GM12878 (cell line): ENCODE data around the gene RANGAP1. TPM values are rescaled to one million over a fixed set of nuclear protein-coding genes. Genes with fewer than 3 reads are reported as not detected.

ENCODE experiments used
- ATAC-seq: fragments of 200-7000 bp; cut with Tn5 transposase; 3 replicates; pipeline ENCODE4 v1.9.1; 2020; ENCODE audit warnings: mild to moderate bottlenecking, moderate library complexity
- BruUV-seq: library from RNA; stranded (reverse); fragments of 400-500 nt; replicated peaks from 2 replicates; lab custom pipeline; 2021; lab: Mats Ljungman, UMichigan
- CTCF ChIA-PET: fragments of 300-600 bp; sonication (Branson Sonifier 250); formaldehyde crosslinking; extraction: SDS; loops from one replicate; lab custom pipeline; 2021; ENCODE audit warnings: inconsistent platforms; lab: Yijun Ruan, JAX
- POLR2A ChIA-PET: fragments of 350-600 bp; formaldehyde crosslinking; extraction: SDS; loops from one replicate; lab custom pipeline; 2021; ENCODE audit warnings: inconsistent platforms; lab: Charles Lee
- RAD21 ChIA-PET: fragments of 300-600 bp; sonication (Branson Sonifier 250); formaldehyde crosslinking; loops from one replicate; lab custom pipeline; 2023; ENCODE audit warnings: antibody characterized with exemption; ENCODE audit not compliant: unreplicated experiment; lab: Charles Lee
- SMC1A ChIA-PET: fragments of 300-600 bp; sonication (Branson Sonifier 250); formaldehyde crosslinking; loops from one replicate; lab custom pipeline; 2023; ENCODE audit not compliant: unreplicated experiment, uncharacterized antibody; lab: Charles Lee
- DNase-seq: peaks from one replicate; pipeline ENCODE4 v3.0.0-alpha.2; 2011; ENCODE audit warnings: low read depth, low spot score
- FAIRE-seq: peaks from 3 replicates; lab custom pipeline; 2011; peaks lifted over from hg19 to GRCh38; lab: Jason Lieb, UNC
- H2AFZ ChIP-seq: 2 replicates; pipeline ENCODE4 v1.6.0; 2011; ENCODE audit warnings: low read depth, low read length, control low read depth; ENCODE audit not compliant: control insufficient read depth
- H3K27ac ChIP-seq: 2 replicates; pipeline ENCODE4 v1.5.1; 2011; ENCODE audit warnings: control low read depth; ENCODE audit not compliant: control insufficient read depth, insufficient read depth
- H3K27me3 ChIP-seq, 2 experiments: replicated peaks in 1 of 2; 2 replicates each; pipeline versions ENCODE4 v1.6.0 to v1.6.1; 2011; ENCODE audit warnings: low read length in 1 of 2; ENCODE audit not compliant: control insufficient read depth in 2 of 2, insufficient read depth in 2 of 2
- H3K36me3 ChIP-seq, 2 experiments: 2 replicates each; pipeline ENCODE4 v1.5.1; 2011; ENCODE audit warnings: low read length in 1 of 2; ENCODE audit not compliant: control insufficient read depth in 2 of 2, insufficient read depth in 2 of 2
- H3K4me1 ChIP-seq: 2 replicates; pipeline ENCODE4 v1.6.1; 2011; ENCODE audit warnings: mild to moderate bottlenecking, low read length, moderate library complexity, mixed read lengths; ENCODE audit not compliant: control insufficient read depth, insufficient read depth
- H3K4me2 ChIP-seq: 2 replicates; pipeline ENCODE4 v1.6.0; 2011; ENCODE audit warnings: control low read depth; ENCODE audit not compliant: control insufficient read depth, insufficient read depth
- H3K4me3 ChIP-seq: fragments of 200-600 bp; sonication (generic); 2 replicates; pipeline ENCODE4 v1.5.1; 2016
- H3K79me2 ChIP-seq: 2 replicates; pipeline ENCODE4 v1.6.0; 2011; ENCODE audit warnings: low read length; ENCODE audit not compliant: control insufficient read depth, insufficient read depth
- H3K9ac ChIP-seq: 2 replicates; pipeline ENCODE4 v1.8.0; 2011; ENCODE audit warnings: low read length, control low read depth, mixed read lengths; ENCODE audit not compliant: control insufficient read depth, insufficient read depth
- H3K9me3 ChIP-seq: replicated peaks from 3 replicates; pipeline ENCODE4 v1.5.1; 2011; ENCODE audit warnings: mild to moderate bottlenecking, low read length; ENCODE audit not compliant: control insufficient read depth, insufficient read depth
- H4K20me1 ChIP-seq: 2 replicates; pipeline ENCODE4 v1.6.0; 2011; ENCODE audit not compliant: control insufficient read depth, insufficient read depth
- BMI1 ChIP-seq: fragments of 450-650 bp; IDR thresholded peaks from 2 replicates; pipeline ENCODE4 v1.6.1; 2016; ENCODE audit warnings: mild to moderate bottlenecking, moderate library complexity, borderline replicate concordance
- GATAD2B ChIP-seq: fragments of 450-650 bp; conservative IDR thresholded peaks from 2 replicates; pipeline ENCODE4 v1.6.1; 2017; ENCODE audit warnings: low read depth, mild to moderate bottlenecking, moderate library complexity
- KAT2A ChIP-seq: conservative IDR thresholded peaks from 2 replicates; pipeline ENCODE4 v1.6.1; 2011; ENCODE audit warnings: low read depth, low read length; ENCODE audit not compliant: control insufficient read depth
- MYB ChIP-seq: fragments of 150-350 bp; IDR thresholded peaks from 2 replicates; pipeline ENCODE4 v1.6.1; 2014; ENCODE audit warnings: mild to moderate bottlenecking, low read depth, low read length, borderline replicate concordance
- NR2C2 ChIP-seq: IDR thresholded peaks from 2 replicates; pipeline ENCODE4 v1.6.1; 2011; ENCODE audit warnings: borderline replicate concordance, low read depth; ENCODE audit not compliant: control insufficient read depth, insufficient read length
- SPI1 ChIP-seq: IDR thresholded peaks from 2 replicates; pipeline ENCODE4 v1.6.1; 2011; ENCODE audit warnings: low read depth, mild to moderate bottlenecking, low read length, moderate library complexity, borderline replicate concordance; ENCODE audit not compliant: insufficient read depth
- SRF ChIP-seq, 2 experiments: IDR thresholded peaks; 2 replicates each; pipeline ENCODE4 v1.6.1; 2011; ENCODE audit warnings: low read depth in 2 of 2, low read length in 2 of 2, mild to moderate bottlenecking in 1 of 2, moderate library complexity in 1 of 2
- TARDBP ChIP-seq: IDR thresholded peaks from 2 replicates; pipeline ENCODE4 v1.6.1; 2016; ENCODE audit warnings: borderline replicate concordance
- WGBS: methylation state at CpG from one replicate; pipeline ENCODE4 v1.1.6; 2016; ENCODE audit warnings: low lambda C conversion rate; ENCODE audit not compliant: insufficient replicate concordance, insufficient coverage; ENCODE audit errors: missing lambda C conversion rate; 5-methylcytosine and 5-hydroxymethylcytosine counted together
- in situ Hi-C: fragments of 300-500 bp; cut with MboI; formaldehyde crosslinking; loops from 9 replicates; pipeline ENCODE4 v1.14.3; 2018; ENCODE audit warnings: mixed read lengths
- intact Hi-C: fragments of 100-400 bp; cut with micrococcal nuclease; formaldehyde crosslinking; loops from one replicate; pipeline ENCODE4 v1.14.2; 2022; ENCODE audit not compliant: unreplicated experiment
- polyA plus RNA-seq, 11 experiments: library from polyadenylated mRNA; depleted of rRNA in 4 of 11; unstranded in 6 of 11; stranded (reverse) in 5 of 11; fragments of >200 nt; fragmentation: Nextera tagmentation in 4 of 11; fragmentation: Illumina TruSeq in 1 of 11; extraction: Ambion mirVana in 4 of 11; extraction: Trizol in 1 of 11; gene quantifications; 1 replicate in 1 of 11; 2 replicates in 10 of 11; pipeline versions ENCODE4 v1.2.1 to v1.2.3, GENCODE V29; 2011 to 2016; ENCODE audit warnings: inconsistent platforms in 2 of 11, missing spikeins in 2 of 11, low read depth in 1 of 11
- total RNA-seq, 4 experiments: library from RNA; depleted of rRNA in 3 of 4; stranded (reverse); fragments of >200 nt in 3 of 4; fragmentation: Illumina TruSeq in 1 of 4; extraction: Trizol in 1 of 4; gene quantifications; 2 replicates each; pipeline versions ENCODE4 v1.2.1 to v1.2.3, GENCODE V29; 2013 to 2021
- TF ChIP-seq, protein P1 (sequence below): fragments of 450-650 bp; IDR thresholded peaks from 2 replicates; pipeline ENCODE4 v1.6.1; 2014; ENCODE audit warnings: mild to moderate bottlenecking
- TF ChIP-seq, protein P2 (sequence below): fragments of 450-650 bp; IDR thresholded peaks from 2 replicates; pipeline ENCODE4 v1.6.1; 2017; ENCODE audit warnings: low read depth, mild to moderate bottlenecking, moderate library complexity
- TF ChIP-seq, protein P3 (sequence below), 3 experiments: IDR thresholded peaks in 2 of 3; conservative IDR thresholded peaks in 1 of 3; 2 replicates each; pipeline ENCODE4 v1.5.1; 2011; ENCODE audit warnings: low read depth in 3 of 3, low read length in 3 of 3, mild to moderate bottlenecking in 3 of 3, control low read depth in 2 of 3, moderate library complexity in 2 of 3, inconsistent platforms in 1 of 3, mixed read lengths in 1 of 3; ENCODE audit not compliant: control insufficient read depth in 2 of 3, insufficient read depth in 1 of 3; ENCODE audit errors: extremely low read depth in 1 of 3

The RANGAP1 gene
- total and polyA plus RNA-seq, 10 of the 15 experiments (the other 5 are each of a cell fraction or from before 2014, with no cell fraction given) = 2.5 to 109 (median 60.2) TPM

DNA sequence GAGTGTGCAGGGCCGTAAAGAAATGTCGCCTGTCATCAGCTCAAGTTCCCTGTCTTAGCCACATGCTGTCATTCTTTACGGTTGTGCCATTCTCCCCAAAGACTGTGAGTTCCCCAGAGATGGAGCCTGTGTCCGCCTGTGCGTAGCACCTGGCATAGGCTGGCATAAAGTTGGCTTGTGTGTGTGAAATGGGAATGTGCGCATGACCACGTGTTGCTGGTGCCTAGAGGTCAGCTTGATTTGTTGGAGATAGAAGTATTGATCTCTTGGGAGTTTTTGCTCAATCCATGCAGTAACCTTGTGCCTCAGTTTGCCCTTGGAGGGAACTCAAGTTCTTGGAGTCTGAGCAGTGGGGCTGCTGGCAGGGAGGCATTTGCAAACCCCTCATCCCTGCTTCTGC, 54.6 kb downstream of the RANGAP1 start:
- peaks cover 0 to 11% of the 10 kb centered on the region in 2 experiments for H3K36me3 ChIP-seq
- WGBS = 79% methylated on average over 7 of the region's 7 CpGs
- CTCF ChIA-PET = interaction anchor here (2.2 kb wide), 1 partner anchor 308 kb away, joined by 9 read pairs; no protein-coding TSS in a partner anchor
- no peak for ATAC-seq
- H3K79me2 ChIP-seq = no peaks in the 10 kb centered on the region
- H3K4me1 ChIP-seq = no peaks in the 10 kb centered on the region
- H3K4me2 ChIP-seq = no peak overlapping the region
- no peaks in the 10 kb centered on the region for H3K9me3 ChIP-seq
- H3K4me3 ChIP-seq = no peak overlapping the region
- intact Hi-C loops (no loop called here), in situ Hi-C loops (no loop called here)
- POLR2A ChIA-PET = no interaction called here
- no TSS peak for BruUV-seq
- no peaks in the 10 kb centered on the region for H3K27me3 ChIP-seq
- H3K9ac ChIP-seq = no peak overlapping the region
- no peak for DNase-seq
- FAIRE-seq = no peak
- SMC1A ChIA-PET = interaction anchor here (0.9 to 1.3 kb wide), 2 partner anchors 309 to 332 kb away, joined by 3 read pairs; no protein-coding TSS in a partner anchor
- no peak overlapping the region for H2AFZ ChIP-seq
- H4K20me1 ChIP-seq = no peaks in the 10 kb centered on the region
- TF ChIP-seq, protein P1, sequence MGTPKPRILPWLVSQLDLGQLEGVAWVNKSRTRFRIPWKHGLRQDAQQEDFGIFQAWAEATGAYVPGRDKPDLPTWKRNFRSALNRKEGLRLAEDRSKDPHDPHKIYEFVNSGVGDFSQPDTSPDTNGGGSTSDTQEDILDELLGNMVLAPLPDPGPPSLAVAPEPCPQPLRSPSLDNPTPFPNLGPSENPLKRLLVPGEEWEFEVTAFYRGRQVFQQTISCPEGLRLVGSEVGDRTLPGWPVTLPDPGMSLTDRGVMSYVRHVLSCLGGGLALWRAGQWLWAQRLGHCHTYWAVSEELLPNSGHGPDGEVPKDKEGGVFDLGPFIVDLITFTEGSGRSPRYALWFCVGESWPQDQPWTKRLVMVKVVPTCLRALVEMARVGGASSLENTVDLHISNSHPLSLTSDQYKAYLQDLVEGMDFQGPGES = no peak
- no peak for TF ChIP-seq SPI1
- TF ChIP-seq GATAD2B = no peak
- TF ChIP-seq BMI1 = no peak
- TF ChIP-seq, protein P2, sequence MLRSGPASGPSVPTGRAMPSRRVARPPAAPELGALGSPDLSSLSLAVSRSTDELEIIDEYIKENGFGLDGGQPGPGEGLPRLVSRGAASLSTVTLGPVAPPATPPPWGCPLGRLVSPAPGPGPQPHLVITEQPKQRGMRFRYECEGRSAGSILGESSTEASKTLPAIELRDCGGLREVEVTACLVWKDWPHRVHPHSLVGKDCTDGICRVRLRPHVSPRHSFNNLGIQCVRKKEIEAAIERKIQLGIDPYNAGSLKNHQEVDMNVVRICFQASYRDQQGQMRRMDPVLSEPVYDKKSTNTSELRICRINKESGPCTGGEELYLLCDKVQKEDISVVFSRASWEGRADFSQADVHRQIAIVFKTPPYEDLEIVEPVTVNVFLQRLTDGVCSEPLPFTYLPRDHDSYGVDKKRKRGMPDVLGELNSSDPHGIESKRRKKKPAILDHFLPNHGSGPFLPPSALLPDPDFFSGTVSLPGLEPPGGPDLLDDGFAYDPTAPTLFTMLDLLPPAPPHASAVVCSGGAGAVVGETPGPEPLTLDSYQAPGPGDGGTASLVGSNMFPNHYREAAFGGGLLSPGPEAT = no peak
- TF ChIP-seq, protein P3, sequence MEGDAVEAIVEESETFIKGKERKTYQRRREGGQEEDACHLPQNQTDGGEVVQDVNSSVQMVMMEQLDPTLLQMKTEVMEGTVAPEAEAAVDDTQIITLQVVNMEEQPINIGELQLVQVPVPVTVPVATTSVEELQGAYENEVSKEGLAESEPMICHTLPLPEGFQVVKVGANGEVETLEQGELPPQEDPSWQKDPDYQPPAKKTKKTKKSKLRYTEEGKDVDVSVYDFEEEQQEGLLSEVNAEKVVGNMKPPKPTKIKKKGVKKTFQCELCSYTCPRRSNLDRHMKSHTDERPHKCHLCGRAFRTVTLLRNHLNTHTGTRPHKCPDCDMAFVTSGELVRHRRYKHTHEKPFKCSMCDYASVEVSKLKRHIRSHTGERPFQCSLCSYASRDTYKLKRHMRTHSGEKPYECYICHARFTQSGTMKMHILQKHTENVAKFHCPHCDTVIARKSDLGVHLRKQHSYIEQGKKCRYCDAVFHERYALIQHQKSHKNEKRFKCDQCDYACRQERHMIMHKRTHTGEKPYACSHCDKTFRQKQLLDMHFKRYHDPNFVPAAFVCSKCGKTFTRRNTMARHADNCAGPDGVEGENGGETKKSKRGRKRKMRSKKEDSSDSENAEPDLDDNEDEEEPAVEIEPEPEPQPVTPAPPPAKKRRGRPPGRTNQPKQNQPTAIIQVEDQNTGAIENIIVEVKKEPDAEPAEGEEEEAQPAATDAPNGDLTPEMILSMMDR (IDR thresholded peaks at IDR 0.05 in 2 of 3, conservative IDR thresholded peaks at IDR 0.05 in 1 of 3; ENCODE audit: control insufficient read depth in 2 of 3, extremely low read depth in 1 of 3, insufficient read depth in 1 of 3, low read depth in 3 of 3, low read length in 3 of 3) = no peak
- no peak for TF ChIP-seq TARDBP
- TF ChIP-seq SRF (IDR thresholded peaks at IDR 0.05; ENCODE audit: low read depth in 2 of 2, low read length in 2 of 2) = no peak
- no peak for TF ChIP-seq MYB
- TF ChIP-seq KAT2A = no peak
- TF ChIP-seq NR2C2 = no peak
- RAD21 ChIA-PET = interaction anchor here (1.1 kb wide), 1 partner anchor 309 kb away, joined by 3 read pairs; no protein-coding TSS in a partner anchor
- no peak overlapping the region for H3K27ac ChIP-seq
